Measurements from ENCODE around the gene SEPTIN8. TPM values are rescaled to one million over a fixed set of nuclear protein-coding genes. Genes with fewer than 3 reads are reported as not detected.

Gene SEPTIN8
- total and polyA plus RNA-seq, 10 of the 15 experiments (the other 5 are each of a cell fraction or from before 2014, with no cell fraction given) = 6.1 to 96.1 (median 29.4) TPM

DNA sequence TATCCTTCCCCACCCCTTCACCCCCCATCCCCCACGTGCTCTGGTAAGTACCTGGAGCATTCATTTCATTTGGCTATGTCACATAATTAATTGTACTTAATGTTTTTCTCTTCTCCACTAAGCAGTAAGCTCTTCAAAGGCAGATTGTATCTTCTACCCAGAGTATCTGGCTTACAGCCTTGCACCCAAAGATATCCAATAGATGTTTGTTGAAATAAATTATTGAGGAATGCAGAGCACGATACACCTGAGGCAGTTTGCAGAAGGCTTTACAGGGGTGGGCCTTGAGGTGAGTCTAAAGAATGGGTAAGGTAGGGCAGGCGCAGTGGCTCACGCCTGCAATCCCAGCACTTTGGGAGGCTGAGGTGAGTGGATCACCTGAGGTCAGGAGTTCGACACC lies 33.6 kb upstream of the SEPTIN8 start:
- POLR2A ChIA-PET = no interaction called here
- Histone ChIP-seq H3K4me1 (ENCODE audit: control insufficient read depth, insufficient read depth, low read length) (no peaks in the 10 kb centered on the region; the same call in 1 of the 2 replicates), H3K4me3 (no peak overlapping the region), H3K27me3 (replicated peaks in 1 of 2; ENCODE audit: control insufficient read depth in 2 of 2, insufficient read depth in 2 of 2, low read length in 1 of 2) (peaks cover 0 to 11% of the 10 kb centered on the region in 2 experiments; a peak in 2 of 4 replicates), H3K9ac (ENCODE audit: control insufficient read depth, insufficient read depth, low read length) (no peak overlapping the region), H2AFZ (ENCODE audit: control insufficient read depth, low read depth, low read length) (no peak overlapping the region), H3K79me2 (ENCODE audit: control insufficient read depth, insufficient read depth, low read length) (no peaks in the 10 kb centered on the region), H3K27ac (ENCODE audit: control insufficient read depth, insufficient read depth) (no peak overlapping the region), H3K4me2 (ENCODE audit: control insufficient read depth, insufficient read depth) (no peak overlapping the region), H3K36me3 (ENCODE audit: control insufficient read depth in 2 of 2, insufficient read depth in 2 of 2, low read length in 1 of 2) (no peaks in the 10 kb centered on the region), H4K20me1 (ENCODE audit: control insufficient read depth, insufficient read depth) (no peaks in the 10 kb centered on the region), H3K9me3 (replicated peaks; ENCODE audit: control insufficient read depth, insufficient read depth, low read length) (no peaks in the 10 kb centered on the region; the same call in 2 of the 3 replicates)
- no TSS peak for BruUV-seq (replicated peaks)
- in situ Hi-C loops (cut with MboI) (no loop called here), intact Hi-C loops (cut with micrococcal nuclease; ENCODE audit: unreplicated experiment) (no loop called here)
- SMC1A ChIA-PET (ENCODE audit: uncharacterized antibody, unreplicated experiment) = interaction anchor here (1.0 to 6.0 kb wide), 7 partner anchors 8 to 63 kb away, joined by 3 to 99 read pairs (median 4); partner anchors contain the start of gene CCNI2
- WGBS (ENCODE audit: insufficient coverage, insufficient replicate concordance, low lambda C conversion rate, missing lambda C conversion rate) = 54% methylated on average over 5 of the region's 5 CpGs
- CTCF ChIA-PET = interaction anchor here (1.4 to 9.0 kb wide), 5 partner anchors 9 to 83 kb away, joined by 3 to 159 read pairs (median 5); partner anchors contain the start of gene CCNI2
- DNase-seq (ENCODE audit: low read depth, low spot score) = no peak
- no peak for ATAC-seq
- no peak for TF ChIP-seq IKZF2 (IDR thresholded peaks at IDR 0.05)
- RAD21 ChIA-PET (ENCODE audit: unreplicated experiment) = interaction anchor here (0.9 to 6.5 kb wide), 2 partner anchors 8 to 59 kb away, joined by 3 to 106 read pairs; no protein-coding TSS in a partner anchor
- FAIRE-seq = no peak

DNA sequence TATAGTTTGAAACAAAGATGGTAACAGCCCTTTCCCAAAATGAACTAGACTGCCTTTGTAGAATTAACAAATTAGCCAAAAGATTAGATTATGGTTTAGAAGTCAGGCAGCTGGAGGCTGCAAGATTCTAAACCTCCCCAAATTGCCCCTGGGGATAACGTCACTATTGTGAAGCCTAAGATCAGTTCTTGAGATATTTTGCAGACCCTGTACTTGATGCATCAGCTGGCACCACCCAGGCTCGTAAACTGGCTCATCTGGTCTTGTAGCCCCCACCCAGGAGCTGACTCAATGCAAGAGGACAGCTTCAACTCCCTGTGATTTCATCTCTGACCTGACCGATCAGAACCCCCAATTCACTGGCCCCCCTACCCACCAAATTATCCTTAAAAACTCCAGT lies 31.8 kb upstream of the SEPTIN8 start:
- H4K20me1 ChIP-seq (ENCODE audit: control insufficient read depth, insufficient read depth) = no peaks in the 10 kb centered on the region
- CTCF ChIA-PET = interaction anchor here (0.9 to 9.0 kb wide), 7 partner anchors 10 to 282 kb away, joined by 3 to 159 read pairs (median 11); no protein-coding TSS in a partner anchor
- WGBS (ENCODE audit: insufficient coverage, insufficient replicate concordance, low lambda C conversion rate, missing lambda C conversion rate) = 4% methylated on average over 3 of the region's 3 CpGs
- POLR2A ChIA-PET = interaction anchor here (6.2 kb wide), 1 partner anchor 10 kb away, joined by 41 read pairs; no protein-coding TSS in a partner anchor
- DNase-seq (ENCODE audit: low read depth, low spot score) (no peak), ATAC-seq (no peak), FAIRE-seq (no peak)
- intact Hi-C loops (cut with micrococcal nuclease; ENCODE audit: unreplicated experiment) (no loop called here), in situ Hi-C loops (cut with MboI) (no loop called here)
- H2AFZ ChIP-seq (ENCODE audit: control insufficient read depth, low read depth, low read length) = no peak overlapping the region
- H3K4me1 ChIP-seq (ENCODE audit: control insufficient read depth, insufficient read depth, low read length) = no peaks in the 10 kb centered on the region; the same call in 1 of the 2 replicates
- peaks cover 0 to 11% of the 10 kb centered on the region in 2 experiments; a peak in 2 of 4 replicates for H3K27me3 ChIP-seq (replicated peaks in 1 of 2; ENCODE audit: control insufficient read depth in 2 of 2, insufficient read depth in 2 of 2, low read length in 1 of 2)
- BruUV-seq (replicated peaks) = no TSS peak
- H3K79me2 ChIP-seq (ENCODE audit: control insufficient read depth, insufficient read depth, low read length) = no peaks in the 10 kb centered on the region
- no peak overlapping the region for H3K9ac ChIP-seq (ENCODE audit: control insufficient read depth, insufficient read depth, low read length)
- H3K36me3 ChIP-seq (ENCODE audit: control insufficient read depth in 2 of 2, insufficient read depth in 2 of 2, low read length in 1 of 2) = no peaks in the 10 kb centered on the region
- H3K9me3 ChIP-seq (replicated peaks; ENCODE audit: control insufficient read depth, insufficient read depth, low read length) = no peaks in the 10 kb centered on the region; the same call in 2 of the 3 replicates
- RAD21 ChIA-PET (ENCODE audit: unreplicated experiment) = interaction anchor here (0.6 to 6.5 kb wide), 3 partner anchors 9 to 303 kb away, joined by 3 to 106 read pairs (median 7); no protein-coding TSS in a partner anchor
- SMC1A ChIA-PET (ENCODE audit: uncharacterized antibody, unreplicated experiment) = interaction anchor here (0.6 to 6.0 kb wide), 13 partner anchors 10 to 424 kb away, joined by 3 to 99 read pairs (median 3); partner anchors contain the start of gene KIF3A
- TF ChIP-seq, protein P1, sequence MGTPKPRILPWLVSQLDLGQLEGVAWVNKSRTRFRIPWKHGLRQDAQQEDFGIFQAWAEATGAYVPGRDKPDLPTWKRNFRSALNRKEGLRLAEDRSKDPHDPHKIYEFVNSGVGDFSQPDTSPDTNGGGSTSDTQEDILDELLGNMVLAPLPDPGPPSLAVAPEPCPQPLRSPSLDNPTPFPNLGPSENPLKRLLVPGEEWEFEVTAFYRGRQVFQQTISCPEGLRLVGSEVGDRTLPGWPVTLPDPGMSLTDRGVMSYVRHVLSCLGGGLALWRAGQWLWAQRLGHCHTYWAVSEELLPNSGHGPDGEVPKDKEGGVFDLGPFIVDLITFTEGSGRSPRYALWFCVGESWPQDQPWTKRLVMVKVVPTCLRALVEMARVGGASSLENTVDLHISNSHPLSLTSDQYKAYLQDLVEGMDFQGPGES (IDR thresholded peaks at IDR 0.05) = no peak
- TF ChIP-seq NBN (IDR thresholded peaks at IDR 0.05) = no peak
- no peak overlapping the region for H3K4me2 ChIP-seq (ENCODE audit: control insufficient read depth, insufficient read depth)
- no peak overlapping the region for H3K4me3 ChIP-seq
- no peak overlapping the region for H3K27ac ChIP-seq (ENCODE audit: control insufficient read depth, insufficient read depth)

Data from GM12878 (cell line).